ENCODE data around the gene C20orf202.
A peak's percentile ranks its signal among the peaks of the same experiment; 100 is the strongest.

The C20orf202 gene

GRCh38 chr20:1185316-1185741 lies 17.9 kb upstream of the C20orf202 start:
- no peak for DNase-seq

- DNase-seq, result peak; percentile 67
These were observed 17.4 kb upstream of the C20orf202 start for GRCh38 chr20:1185790-1186334.

GRCh38 chr20:1186367-1186991 lies 16.8 kb upstream of the C20orf202 start:
- DNase-seq, result no peak

DNA sequence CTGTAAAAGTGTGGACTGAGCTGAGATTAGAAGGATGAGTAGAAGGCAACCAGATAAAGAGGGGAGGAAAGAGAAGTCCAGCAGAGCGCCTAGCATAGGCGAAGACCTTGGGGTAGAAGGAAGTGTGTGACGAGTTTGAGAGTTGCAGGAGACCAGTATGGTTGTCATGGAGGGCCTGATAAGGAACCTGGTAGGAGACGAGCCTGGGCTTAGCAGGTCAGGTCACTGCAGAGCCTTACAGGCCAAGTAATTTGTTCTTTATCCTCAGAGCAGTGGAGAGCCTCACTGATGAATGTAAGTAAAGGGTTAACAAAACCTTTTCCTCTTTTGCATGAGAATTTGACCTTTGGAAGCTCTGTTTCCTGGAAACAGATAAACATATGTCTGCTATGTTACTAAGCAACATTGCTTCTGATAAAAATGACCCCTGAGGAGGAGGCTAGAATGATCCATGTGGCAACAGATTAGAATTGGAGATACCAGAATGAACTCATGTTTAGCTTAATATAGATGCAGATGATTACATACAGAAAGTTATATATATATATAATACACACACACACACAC lies 15.6 kb upstream of the C20orf202 start:
- DNase-seq, result peak; percentile 80

DNA sequence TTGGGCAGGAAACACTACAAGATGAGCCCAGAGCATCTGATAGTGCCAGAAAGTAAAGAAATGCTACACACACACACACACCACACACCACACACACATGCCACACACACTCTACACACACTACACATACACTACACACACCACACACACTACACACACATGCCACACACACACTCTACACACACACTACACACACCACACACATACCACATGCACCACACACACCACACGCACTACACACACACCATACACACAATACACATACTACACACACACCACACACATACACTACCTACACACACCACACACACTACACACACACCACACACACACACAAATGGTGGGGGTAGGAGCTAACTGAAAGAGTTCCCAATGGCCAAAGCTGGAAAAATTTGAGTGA lies 14.9 kb upstream of the C20orf202 start:
- DNase-seq, result no peak

DNA sequence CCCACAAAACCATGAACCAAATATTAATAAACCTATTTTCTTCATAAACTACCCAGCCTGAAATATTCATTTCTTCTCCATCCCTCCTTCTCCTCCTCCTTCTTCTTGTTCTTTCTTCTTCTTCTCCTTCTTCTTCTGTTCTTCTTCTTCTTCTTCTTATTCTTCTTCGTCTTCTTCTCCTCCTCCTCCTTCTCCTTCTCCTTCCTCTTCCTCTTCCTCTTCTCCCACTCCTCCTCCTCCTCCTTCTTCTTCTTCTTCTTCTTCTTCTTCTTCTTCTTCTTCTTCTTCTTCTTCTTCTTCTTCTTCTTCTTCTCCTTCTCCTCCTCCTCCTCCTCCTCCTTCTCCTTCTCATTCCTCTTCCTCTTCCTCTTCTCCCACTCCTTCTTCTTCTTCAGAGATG lies 13.4 kb upstream of the C20orf202 start:
- no peak for DNase-seq

DNA sequence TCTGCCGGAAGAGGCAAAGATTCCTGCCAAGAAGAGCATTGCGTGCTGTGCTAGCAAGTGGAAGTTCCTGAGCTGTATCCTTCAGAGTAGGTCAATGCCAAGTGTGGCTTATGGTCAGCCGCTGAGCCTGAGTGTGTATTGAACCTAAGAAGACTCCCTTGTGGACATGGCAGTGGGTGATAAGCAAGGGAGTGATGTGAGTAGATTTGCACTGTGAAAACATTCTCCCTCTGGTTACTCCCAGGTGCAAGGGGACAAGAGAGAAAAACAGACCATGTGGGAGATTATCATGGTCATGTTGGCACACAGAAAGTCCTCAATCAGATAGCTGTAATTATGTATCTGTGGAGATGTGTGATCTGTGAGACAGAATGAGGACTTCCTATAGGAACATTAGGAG lies 12.4 kb upstream of the C20orf202 start:
- no peak for DNase-seq

- DNase-seq, result no peak
These were observed 12.0 kb upstream of the C20orf202 start for GRCh38 chr20:1191299-1191698.

DNA sequence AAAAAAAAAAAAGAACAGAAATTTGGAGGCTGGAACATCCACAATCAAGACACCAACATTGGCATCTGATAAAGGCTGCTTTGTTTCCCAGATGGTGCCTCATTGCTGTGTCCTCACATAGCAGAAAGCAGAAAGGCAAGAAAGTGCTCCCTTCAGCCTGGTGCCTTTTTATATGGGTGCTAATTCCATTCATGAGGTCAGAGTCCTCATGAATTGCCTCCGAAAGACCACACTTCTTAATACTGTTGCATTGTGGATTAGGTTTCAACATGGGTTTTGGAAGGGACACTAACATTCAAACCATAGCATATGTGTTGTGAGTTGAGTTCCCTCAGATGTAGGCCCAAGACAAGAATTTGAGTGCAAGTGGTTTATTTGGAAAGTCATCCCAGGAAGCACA lies 8.0 kb upstream of the C20orf202 start:
- DNase-seq, result no peak

GRCh38 chr20:1196634-1197033 lies 6.6 kb upstream of the C20orf202 start:
- DNase-seq, result no peak

DNA sequence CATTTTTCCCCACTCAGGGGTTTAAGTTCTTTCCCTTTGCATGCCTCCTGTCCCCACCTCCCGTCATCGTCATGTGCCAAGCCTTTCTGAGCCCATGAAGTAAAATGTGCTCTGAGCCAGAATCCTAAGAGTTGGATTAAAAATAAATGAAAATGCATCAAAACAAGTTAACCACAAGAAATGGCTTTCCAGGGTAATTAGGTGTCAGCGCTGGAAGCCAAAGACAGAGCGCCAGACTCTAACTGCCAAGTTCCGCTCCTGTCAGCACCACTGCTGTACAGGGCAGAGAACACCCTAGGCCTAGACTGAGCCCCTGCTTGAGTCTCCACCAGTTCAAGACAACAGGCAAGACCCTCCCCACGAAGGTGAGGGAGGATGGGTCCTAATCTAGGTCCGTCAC lies 5.5 kb upstream of the C20orf202 start:
- DNase-seq, result no peak

GRCh38 chr20:1198751-1199150 lies 4.5 kb upstream of the C20orf202 start:
- no peak for DNase-seq

DNA sequence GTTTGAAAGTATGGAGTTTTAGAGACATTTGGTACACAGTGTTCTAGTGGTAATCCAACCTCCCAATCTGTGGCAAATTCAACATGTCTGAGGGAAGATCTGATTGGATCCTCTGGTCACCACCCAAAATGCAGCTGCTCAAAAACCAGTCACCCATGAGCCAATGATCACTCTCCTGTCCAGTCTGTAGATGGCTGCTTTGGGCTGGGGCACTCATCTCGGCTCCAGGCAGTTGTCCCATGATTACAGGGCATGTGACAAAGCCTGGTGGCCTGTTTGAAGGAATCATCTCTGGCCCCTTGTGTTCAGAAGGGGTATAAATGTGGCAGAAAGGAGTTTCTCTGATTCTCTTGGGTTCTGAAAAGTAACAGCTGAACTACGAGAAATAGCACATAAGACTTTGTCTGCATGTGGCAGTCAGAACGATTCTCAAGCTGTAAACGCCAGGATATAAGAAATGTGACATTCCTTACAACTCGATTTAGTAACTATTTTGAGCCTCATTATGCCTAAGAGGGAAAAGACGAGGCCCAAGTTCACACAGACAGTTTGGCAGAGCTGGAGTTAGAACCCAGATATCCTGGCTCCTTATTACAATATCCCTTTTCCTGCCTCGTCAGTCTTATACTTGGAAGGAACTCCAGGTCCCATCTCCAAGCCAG lies 3.9 kb upstream of the C20orf202 start:
- no peak for DNase-seq

DNA sequence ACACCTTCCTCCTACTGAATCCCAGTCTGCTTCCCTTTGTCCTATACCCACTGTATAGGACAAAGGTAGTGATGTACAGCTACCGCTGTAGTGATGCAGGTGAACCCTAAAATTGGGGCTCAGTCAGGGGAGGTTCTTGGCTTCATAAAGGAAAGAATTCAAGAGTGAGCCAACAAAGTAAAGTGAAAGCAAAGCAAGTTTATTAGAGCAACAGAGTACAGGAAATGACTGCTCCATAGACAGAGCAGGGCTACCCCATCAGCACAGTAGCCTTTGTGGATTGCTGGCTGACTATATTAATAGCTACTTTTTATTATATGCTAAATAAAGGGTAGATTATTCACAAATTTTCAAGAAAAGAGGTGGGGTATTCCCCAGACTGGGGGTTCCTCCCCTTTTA lies 3.3 kb upstream of the C20orf202 start:
- no peak for DNase-seq

DNA sequence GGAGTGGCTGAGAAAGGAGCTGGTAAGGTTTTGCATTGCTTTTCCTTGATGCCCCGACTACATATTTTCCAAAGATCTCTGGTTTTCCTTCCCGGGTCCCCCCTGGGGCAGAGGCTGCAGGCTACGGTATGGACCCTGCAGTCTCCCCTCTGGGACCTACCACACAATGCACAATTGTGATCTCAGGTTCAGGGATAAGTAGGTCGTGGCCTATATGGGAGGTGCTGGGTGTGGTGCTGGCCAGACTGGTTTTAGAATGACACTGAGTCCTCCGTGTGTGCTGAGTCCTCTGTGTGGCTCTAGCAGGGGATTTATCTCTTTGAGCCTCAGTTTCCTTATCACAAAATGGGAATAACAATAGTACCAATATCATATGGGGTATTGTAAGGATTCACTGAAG lies 376 bp downstream of the C20orf202 start:
- no peak for DNase-seq

GRCh38 chr20:1204113-1204512 lies 859 bp downstream of the C20orf202 start:
- no peak for DNase-seq

DNA sequence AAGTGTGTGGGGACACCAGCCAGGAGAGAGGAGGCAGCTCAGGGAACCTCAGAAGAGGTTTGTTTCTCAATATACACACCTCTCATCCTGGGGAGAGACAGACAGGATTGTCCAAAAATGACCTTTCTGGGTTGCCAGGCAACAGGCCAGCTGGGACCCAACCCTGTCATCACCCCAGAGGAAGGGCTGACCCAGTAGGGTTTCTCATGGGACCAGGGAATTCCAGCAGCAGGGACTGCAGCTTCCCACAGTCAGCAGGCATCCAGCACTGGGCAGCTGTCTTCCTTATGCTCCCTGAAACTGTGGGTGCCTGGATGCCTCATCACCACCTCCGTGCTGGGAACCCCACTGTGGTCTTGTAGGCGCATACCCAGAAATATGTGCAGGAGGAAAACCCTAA lies 1.3 kb downstream of the C20orf202 start:
- DNase-seq, result no peak

DNA sequence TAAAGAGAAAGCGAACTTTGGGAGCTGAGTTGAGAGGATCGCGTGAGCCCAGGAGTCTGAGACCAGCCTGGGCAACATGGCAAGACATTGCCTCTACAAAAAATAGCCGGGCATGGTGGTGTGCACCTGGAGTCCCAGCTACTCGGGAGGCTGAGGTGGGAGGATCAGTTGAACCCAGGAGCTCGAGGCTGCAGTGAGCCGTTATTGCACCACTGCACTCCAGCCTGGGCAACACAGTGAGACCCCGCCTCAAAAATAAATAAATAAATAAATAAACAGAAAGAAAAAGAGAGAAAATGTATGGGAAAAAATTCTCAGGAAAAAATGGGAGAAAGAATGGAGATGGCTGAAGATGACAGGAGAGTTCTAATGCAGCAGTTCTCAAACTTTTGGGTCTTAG lies 2.5 kb downstream of the C20orf202 start:
- no peak for DNase-seq

GRCh38 chr20:1206366-1207148 lies 3.3 kb downstream of the C20orf202 start:
- DNase-seq, result no peak

GRCh38 chr20:1207293-1207878 lies 4.1 kb downstream of the C20orf202 start:
- DNase-seq, result no peak

GRCh38 chr20:1209447-1210387 lies 6.5 kb downstream of the C20orf202 start:
- no peak for DNase-seq

DNA sequence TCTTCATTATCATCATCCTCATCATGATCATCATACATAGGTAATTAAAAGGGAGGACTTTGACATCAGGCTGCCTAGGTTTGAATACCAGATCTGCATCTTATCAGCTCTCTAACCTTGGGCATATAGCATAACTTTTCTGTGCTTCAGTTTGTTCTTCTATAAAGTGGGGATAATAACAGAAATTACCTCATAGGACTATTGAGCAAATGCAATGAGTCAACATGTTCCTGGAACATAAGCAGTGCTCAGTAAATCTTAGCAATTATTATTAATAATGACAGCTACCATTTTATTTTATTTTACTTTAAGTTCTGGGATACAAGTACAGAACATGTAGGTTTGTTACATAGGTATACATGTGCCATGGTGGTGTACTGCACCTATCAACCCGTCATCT lies 7.2 kb downstream of the C20orf202 start:
- no peak for DNase-seq
